ENCODE measurements around the gene DUS1L. TPM values are rescaled to one million over a fixed set of nuclear protein-coding genes. Genes with fewer than 3 reads are reported as not detected.

DUS1L gene
- total RNA-seq, 1 donor from 2014 or later = 18.8 TPM

- DNase-seq (ENCODE audit: low spot score in 2 of 2) (peak in 1 of 2 donors; percentile 55), FAIRE-seq (no peak)
Observed at GRCh38 chr17:82101767-82102679, 36.4 kb upstream of the DUS1L start.

- FAIRE-seq = no peak
- no peak for DNase-seq (ENCODE audit: low spot score in 2 of 2)
Observed at GRCh38 chr17:82101301-82101715, 35.7 kb upstream of the DUS1L start.

- no peak for FAIRE-seq
- DNase-seq (ENCODE audit: low spot score in 2 of 2) = no peak
Observed at GRCh38 chr17:82100502-82101298, 35.1 kb upstream of the DUS1L start.

GRCh38 chr17:82098939-82099763 is 33.5 kb upstream of the DUS1L start:
- no peak for FAIRE-seq
- DNase-seq (ENCODE audit: low spot score in 2 of 2) = no peak

- no peak for FAIRE-seq
Observed at GRCh38 chr17:82098169-82098938, 32.8 kb upstream of the DUS1L start, which contains the start of gene FASN. Gene FASN, minus strand, starts transcription at chr17:82098236. Its CDS starts 1,791 bp downstream, at chr17:82096445.

GRCh38 chr17:82097919-82098168 is 32.2 kb upstream of the DUS1L start:
- DNase-seq (ENCODE audit: low spot score in 2 of 2) (no peak), FAIRE-seq (no peak)

More at GRCh38 chr17:82098169-82098938, 32.8 kb upstream of the DUS1L start, which contains the start of gene FASN:
- peak; percentile 100 for DNase-seq (ENCODE audit: low spot score in 2 of 2)

GRCh38 chr17:82097184-82097918 is 31.7 kb upstream of the DUS1L start:
- FAIRE-seq (no peak), DNase-seq (ENCODE audit: low spot score in 2 of 2) (peak; percentile 75 to 80)

GRCh38 chr17:82096709-82097183 is 31.1 kb upstream of the DUS1L start:
- FAIRE-seq = no peak

GRCh38 chr17:82095777-82096708 is 30.4 kb upstream of the DUS1L start:
- no peak for FAIRE-seq

More at GRCh38 chr17:82096709-82097183, 31.1 kb upstream of the DUS1L start:
- DNase-seq (ENCODE audit: low spot score in 2 of 2) = no peak

GRCh38 chr17:82094931-82095776 is 29.6 kb upstream of the DUS1L start:
- DNase-seq (ENCODE audit: low spot score in 2 of 2) = no peak
- FAIRE-seq = no peak

More at GRCh38 chr17:82095777-82096708, 30.4 kb upstream of the DUS1L start:
- no peak for DNase-seq (ENCODE audit: low spot score in 2 of 2)

GRCh38 chr17:82092995-82093751 is 27.6 kb upstream of the DUS1L start:
- no peak for DNase-seq (ENCODE audit: low spot score in 2 of 2)
- no peak for FAIRE-seq

- no peak for FAIRE-seq
- DNase-seq (ENCODE audit: low spot score in 2 of 2) = no peak
Observed at GRCh38 chr17:82092628-82092994, 27.0 kb upstream of the DUS1L start.

- no peak for DNase-seq (ENCODE audit: low spot score in 2 of 2)
- FAIRE-seq = no peak
Observed at GRCh38 chr17:82092094-82092586, 26.5 kb upstream of the DUS1L start.

GRCh38 chr17:82091264-82092066 is 25.9 kb upstream of the DUS1L start:
- DNase-seq (ENCODE audit: low spot score in 2 of 2) (no peak), FAIRE-seq (no peak)
